ENCODE data around the gene FAM111A.

Gene FAM111A

DNA sequence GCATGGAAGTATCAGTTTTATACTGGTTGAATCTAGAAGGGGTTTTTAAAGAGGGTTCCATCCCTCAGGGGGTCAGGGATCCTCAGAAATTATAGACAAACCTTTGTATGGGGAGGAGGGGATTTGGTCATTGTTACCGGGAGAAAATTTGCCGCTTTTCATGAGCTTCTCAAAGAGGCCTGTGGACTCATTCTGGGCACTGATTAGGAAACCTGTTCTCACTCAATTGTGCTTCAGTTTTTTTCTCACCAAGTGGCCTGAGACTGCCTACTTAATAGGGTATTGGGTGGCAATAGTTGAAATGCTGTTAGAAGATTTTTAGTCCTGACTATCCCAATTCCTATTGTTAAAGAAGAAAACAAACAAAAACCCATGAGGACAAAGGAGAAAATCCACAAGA, 56.1 kb downstream of the FAM111A start:
- DNase-seq (ENCODE audit: low read depth, low spot score): no peak
- TF ChIP-seq, protein P1, sequence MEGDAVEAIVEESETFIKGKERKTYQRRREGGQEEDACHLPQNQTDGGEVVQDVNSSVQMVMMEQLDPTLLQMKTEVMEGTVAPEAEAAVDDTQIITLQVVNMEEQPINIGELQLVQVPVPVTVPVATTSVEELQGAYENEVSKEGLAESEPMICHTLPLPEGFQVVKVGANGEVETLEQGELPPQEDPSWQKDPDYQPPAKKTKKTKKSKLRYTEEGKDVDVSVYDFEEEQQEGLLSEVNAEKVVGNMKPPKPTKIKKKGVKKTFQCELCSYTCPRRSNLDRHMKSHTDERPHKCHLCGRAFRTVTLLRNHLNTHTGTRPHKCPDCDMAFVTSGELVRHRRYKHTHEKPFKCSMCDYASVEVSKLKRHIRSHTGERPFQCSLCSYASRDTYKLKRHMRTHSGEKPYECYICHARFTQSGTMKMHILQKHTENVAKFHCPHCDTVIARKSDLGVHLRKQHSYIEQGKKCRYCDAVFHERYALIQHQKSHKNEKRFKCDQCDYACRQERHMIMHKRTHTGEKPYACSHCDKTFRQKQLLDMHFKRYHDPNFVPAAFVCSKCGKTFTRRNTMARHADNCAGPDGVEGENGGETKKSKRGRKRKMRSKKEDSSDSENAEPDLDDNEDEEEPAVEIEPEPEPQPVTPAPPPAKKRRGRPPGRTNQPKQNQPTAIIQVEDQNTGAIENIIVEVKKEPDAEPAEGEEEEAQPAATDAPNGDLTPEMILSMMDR (IDR thresholded peaks at IDR 0.05; ENCODE audit: insufficient read depth, low read length, missing control alignments): no peak
- ChIA-PET CTCF (interaction anchor here (0.8 to 17.8 kb wide), 7 partner anchors 8 to 51 kb away, joined by 3 to 450 read pairs (median 3); partner anchors contain the start of gene DTX4), POLR2A (interaction anchor here (1.2 to 1.8 kb wide), 3 partner anchors 11 to 27 kb away, joined by 3 to 6 read pairs (median 5); partner anchors contain the start of gene DTX4)
- H3K4me3 ChIP-seq (ENCODE audit: low read depth, low read length): no peak overlapping the region

DNA sequence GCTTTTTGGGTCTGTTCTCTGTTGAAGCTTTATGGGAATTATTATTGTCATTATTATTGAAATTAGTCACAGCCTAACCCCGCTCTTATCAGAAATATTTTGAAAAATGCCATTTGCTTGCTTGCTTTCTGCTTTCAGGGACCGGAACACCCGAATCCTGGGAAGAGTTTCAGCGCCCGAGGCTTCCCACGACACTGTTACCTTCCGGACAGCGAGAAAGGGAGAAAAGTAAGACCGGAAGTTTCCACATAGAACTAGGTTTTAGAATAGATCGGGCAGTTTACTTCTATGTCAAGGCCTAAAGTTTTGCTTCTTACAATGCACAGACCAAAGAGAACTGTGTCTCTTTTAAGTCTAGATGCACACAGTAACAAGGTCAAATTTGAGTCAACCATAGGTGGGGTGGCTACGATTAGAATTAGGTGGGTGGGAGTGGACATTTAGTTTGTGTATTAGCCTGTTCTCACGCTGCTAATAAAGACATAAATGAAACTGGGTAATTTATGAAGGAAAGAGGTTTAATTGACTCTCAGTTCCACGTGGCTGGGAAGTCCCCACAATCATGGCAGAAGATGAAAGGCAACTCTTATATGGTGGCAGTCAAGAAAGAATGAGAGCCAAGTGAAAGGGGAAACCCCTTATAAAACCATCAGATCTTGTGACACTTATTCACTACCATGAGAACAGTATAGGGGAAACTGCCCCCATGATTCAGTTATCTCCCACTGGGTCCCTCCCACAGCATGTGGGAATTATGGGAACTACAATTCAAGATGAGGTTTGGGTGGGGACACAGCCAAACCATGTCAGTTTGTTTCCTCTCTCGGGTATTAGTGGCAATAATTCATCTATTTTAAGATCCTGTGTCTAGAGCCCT, 57.1 kb downstream of the FAM111A start:
- no peak for DNase-seq (ENCODE audit: low read depth, low spot score)
- H3K4me3 ChIP-seq (ENCODE audit: low read depth, low read length): no peak overlapping the region
- POLR2A ChIA-PET: no interaction called here
- TF ChIP-seq, protein P1 (IDR thresholded peaks at IDR 0.05; ENCODE audit: insufficient read depth, low read length, missing control alignments): no peak
- CTCF ChIA-PET: interaction anchor here (1.1 to 17.8 kb wide), 5 partner anchors 7 to 28 kb away, joined by 3 to 450 read pairs (median 29); partner anchors contain the start of gene DTX4

DNA sequence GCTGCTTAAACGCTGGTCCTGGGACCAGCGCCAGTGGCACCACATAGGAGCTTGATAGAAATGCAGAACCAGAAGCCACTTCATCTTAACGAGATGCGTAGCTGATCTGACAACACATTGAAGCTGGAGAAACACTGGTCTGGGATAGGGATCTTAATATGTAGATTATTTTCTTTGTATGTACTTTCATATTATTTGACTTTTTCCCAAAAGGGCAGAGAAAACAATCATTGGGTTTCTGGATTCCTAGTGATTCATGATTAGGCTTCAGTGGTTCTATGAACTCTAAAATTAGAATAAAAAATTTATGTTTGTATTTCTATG, 57.7 kb downstream of the FAM111A start:
- CTCF ChIA-PET: interaction anchor here (3.7 to 17.8 kb wide), 3 partner anchors 10 to 29 kb away, joined by 29 to 450 read pairs (median 31); partner anchors contain the start of gene DTX4
- no peak for DNase-seq (ENCODE audit: low read depth, low spot score)
- POLR2A ChIA-PET: no interaction called here
- H3K4me3 ChIP-seq (ENCODE audit: low read depth, low read length): no peak overlapping the region
- TF ChIP-seq, protein P1 (IDR thresholded peaks at IDR 0.05; ENCODE audit: insufficient read depth, low read length, missing control alignments): no peak

GRCh38 chr11:59201353-59201752, 58.7 kb downstream of the FAM111A start:
- POLR2A ChIA-PET: no interaction called here
- no peak overlapping the region for H3K4me3 ChIP-seq (ENCODE audit: low read depth, low read length)
- CTCF ChIA-PET: interaction anchor here (1.1 to 17.8 kb wide), 4 partner anchors 9 to 29 kb away, joined by 3 to 450 read pairs (median 30); partner anchors contain the start of gene DTX4
- TF ChIP-seq, protein P1 (IDR thresholded peaks at IDR 0.05; ENCODE audit: insufficient read depth, low read length, missing control alignments): no peak
- DNase-seq (ENCODE audit: low read depth, low spot score): no peak

Data from AG04449 (cell line).